Stimulated activated CD4-positive, alpha-beta T cell treated with anti-CD3 and anti-CD28 coated beads, Interleukin-1b, Interleukin-23, amount 100 ng/mL, for 1 hour (primary cell): ENCODE data around the gene METTL8.
"Not testable (repeated sequence)": the region's sequence is repeated elsewhere in the genome, so short reads cannot be mapped to it uniquely, and the experiment has no call there.

ENCODE experiments used
- DNase-seq, 2 donors: peaks; one replicate each; pipeline ENCODE4 v3.0.0-alpha.2; 2020; ENCODE audit warnings: low read depth in 2 of 2

METTL8 gene

DNA sequence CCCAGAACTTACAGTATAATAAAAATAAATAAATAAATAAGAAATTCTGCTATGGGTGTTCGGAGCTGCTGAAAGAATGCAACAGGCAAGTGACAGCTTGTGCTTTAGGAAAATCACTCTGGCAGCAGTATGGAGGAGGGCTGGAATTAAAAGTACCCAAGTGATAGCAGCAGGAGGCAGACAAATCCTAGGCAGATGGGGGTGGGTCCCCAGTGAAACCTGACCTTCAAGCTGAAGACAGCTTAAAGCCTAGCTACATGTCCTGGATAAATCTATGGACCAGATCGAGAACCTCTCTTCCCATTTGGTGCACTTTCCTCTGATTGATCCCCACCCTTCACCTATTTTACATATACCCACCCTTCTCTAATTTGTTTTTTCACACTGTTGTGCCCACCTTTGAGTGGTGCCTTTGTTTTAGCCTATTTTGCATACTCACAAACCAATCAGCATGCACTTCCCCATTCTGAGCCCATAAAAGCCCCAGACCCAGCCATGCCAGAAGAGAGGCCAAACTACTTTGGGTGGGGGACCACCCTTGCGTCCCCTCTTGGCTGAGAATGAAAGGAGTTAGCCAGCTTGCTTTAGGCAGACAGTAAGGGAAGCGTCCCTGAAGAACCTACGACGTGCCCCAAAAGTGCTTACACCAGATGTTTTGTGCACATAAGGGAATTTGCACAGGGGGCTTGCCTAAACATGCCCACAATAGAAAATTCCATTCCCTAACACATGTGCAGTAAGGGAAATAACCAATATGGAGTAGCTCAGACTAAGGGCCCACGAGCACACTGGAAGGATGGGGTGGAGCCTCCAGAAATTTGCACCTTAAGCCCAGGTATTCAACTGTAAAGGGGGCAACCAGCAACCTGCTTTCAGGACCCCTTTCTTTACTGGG, 3.0 kb downstream of the METTL8 start:
- no peak for DNase-seq

GRCh38 chr2:171422710-171423495, 10.9 kb downstream of the METTL8 start:
- DNase-seq: not testable (repeated sequence)

GRCh38 chr2:171420728-171421563, 12.8 kb downstream of the METTL8 start:
- DNase-seq: no peak

DNA sequence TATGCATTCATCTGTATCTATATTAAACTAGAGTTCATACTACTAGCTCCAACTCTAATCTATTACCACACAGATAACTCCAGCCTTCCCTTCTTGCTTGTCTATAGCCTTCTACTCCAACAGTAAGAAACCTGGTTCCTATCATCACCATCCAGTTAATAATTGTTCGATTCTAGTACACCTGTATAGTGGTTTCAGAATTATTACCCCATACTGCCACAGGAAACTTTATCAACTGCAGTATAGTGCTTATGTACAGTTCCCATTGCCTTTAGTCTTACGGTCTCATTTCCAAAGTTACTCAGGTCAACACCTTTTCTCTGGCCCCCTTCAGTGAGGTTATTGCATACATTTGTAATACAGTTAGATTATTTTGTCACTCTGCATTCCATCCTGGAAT, 14.5 kb downstream of the METTL8 start:
- no peak for DNase-seq

DNA sequence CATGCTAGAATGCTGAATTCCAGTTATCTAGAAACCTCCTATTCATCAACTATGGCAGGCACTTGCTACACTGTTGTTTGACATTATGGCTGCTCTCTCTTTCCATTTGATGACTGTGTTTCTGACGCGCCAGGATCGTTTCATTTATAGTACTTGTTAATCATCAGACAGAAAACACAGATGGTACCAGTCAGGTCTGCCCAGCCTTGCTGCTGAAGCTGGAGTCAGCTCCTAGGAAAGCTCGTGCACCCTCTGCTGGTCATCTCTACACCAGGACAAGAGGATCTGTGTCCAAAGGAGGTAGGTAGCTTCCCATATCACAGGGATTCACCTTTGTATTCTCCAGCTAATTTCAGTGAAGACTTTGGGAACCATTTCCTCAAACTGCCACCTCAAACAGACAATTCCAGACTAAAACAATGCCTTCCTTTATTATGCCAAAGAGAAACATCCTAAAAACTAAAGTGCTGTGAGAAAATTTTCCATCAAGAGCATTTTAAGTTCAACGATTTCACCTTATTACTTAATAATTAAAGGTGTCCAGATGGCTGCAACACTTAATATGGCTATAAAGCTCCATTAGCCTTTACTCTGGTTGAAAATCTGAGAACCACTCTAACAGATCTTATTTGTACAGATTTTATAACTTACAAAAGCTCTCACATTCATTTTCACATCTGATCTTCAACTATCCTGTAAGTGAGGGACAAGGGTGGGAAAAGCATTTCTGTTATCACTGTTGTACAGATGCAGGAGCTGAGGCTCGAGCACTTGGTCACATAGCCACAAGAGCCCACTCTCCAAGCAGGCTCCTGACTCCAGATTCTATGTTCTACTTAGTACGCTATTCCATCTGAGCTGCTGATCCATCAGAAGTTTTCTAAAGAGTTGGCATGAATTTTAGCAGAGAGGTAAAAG, 17.5 kb downstream of the METTL8 start:
- DNase-seq: peak; percentile 53 to 60

- not testable (repeated sequence) for DNase-seq
These were observed 19.1 kb downstream of the METTL8 start for GRCh38 chr2:171414645-171415044.

DNA sequence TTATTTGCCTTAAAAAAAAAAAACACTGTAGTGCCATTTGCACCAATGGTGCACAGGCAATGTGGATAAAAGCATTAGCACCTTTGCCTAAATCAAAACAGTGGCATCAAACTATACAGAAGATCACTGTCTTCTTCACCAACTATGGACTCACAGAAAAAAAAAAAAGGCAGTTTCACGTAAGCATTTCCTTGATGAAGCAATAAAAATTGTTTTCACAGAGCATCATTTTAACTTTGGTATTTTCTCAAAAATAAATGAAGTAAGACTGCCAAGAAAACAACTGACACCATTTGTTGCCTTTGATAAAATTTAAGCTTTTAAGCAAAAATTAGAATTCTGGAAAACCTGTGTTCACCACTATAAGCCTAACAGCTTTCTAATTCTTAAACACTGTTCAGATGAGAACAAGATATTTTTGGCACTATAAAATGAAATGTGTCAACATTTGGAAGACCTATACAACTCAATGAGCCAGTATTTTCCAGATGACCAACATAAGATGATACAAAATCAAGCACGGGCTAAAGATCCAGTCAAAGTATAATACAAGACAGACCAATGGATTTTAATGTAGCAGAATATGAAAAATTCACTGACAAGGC, 21.1 kb downstream of the METTL8 start:
- DNase-seq: no peak

- no peak for DNase-seq
These were observed 21.9 kb downstream of the METTL8 start for GRCh38 chr2:171411791-171412483.

GRCh38 chr2:171411214-171411613, 22.6 kb downstream of the METTL8 start:
- no peak for DNase-seq

GRCh38 chr2:171410624-171411023, 23.2 kb downstream of the METTL8 start:
- DNase-seq: no peak

DNA sequence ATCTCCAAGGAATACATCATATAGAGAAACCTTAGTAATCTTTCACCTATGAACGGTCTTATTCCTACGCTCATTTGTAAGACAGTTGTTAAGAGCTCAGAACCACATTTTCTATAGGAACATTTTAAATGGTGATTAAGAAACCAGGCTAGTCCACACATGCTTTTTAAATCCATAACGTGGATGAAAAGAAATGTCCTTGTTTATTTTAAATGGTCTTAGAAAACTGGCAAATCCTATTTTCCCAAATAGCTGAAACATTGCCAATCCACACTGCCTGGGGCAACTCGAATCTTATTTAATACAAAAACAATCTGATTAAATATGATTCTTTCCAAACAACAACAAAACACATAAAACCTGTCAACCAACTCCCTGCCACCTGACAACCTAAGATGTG, 23.7 kb downstream of the METTL8 start:
- DNase-seq: no peak

DNA sequence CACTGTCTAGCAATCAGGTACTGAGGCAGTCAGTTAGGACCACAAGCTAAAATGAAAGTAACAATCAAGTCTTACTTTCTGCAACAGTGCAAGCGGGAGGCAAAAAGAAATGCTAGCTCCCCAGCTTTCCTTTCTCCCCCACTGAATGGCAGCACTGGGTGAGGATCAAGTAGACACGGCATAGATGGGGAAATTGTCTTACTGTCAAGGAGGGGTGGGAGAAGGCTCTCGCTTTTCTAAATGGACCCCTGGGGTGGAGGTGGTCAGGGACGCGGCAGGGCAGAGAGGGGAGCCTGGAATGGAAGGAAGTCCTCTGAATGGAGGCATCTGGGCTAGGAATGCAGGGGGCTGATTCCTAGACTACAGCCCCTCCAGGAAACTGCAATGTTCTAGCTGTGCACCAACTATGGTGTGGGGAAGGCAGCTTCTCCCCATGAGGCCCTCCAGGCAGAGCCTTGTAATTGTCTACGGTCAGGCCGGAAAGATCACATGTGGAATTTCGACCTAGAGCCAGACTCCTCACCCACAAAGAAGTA, 24.3 kb downstream of the METTL8 start:
- no peak for DNase-seq

DNA sequence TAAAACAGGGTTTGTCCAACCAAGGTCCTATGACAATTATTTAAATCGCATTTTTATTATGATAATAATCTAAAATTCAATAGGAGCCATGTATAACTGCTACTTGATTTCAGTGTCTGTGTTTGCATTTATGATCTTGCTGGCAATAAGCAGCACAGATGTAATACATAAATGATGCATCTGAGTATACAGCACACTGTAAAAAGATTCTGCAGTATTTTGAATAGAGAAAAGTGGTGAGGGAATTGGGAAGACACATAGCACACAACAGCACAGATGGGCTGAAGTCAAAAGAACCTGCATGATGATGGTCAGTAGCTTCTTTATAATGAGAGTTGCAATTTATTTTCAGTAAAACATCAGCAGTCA, 26.1 kb downstream of the METTL8 start:
- DNase-seq: no peak

DNA sequence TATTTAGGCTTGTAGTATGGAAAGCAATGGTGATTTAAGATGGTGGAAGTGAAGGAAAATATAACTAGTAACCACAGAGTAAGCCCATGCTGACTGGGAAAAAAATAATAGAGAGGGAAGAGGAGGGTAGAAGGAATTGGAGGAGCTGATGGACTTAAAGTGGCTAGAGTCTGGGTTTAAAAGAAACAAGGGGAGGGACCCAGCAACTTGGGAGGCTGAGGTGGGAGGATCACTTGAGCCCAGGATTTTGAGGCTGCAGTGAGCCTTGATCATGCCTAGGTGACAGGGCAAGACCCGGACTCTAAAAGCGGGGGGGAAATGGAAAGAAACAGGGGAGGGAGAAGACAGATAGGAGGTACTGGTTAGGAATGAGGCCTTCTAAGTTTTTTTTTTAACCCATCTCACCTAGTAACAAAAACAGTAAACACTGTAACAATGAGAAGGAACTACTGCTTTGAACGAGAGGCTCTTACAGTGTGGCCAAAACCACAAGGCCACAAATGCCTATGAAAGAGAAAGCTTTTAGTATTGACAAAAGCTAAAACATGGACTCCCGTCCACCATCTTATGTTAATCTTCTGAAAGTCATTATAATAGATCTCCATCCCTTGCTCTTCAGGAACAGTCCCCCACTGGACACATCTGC, 26.6 kb downstream of the METTL8 start:
- DNase-seq: no peak

DNA sequence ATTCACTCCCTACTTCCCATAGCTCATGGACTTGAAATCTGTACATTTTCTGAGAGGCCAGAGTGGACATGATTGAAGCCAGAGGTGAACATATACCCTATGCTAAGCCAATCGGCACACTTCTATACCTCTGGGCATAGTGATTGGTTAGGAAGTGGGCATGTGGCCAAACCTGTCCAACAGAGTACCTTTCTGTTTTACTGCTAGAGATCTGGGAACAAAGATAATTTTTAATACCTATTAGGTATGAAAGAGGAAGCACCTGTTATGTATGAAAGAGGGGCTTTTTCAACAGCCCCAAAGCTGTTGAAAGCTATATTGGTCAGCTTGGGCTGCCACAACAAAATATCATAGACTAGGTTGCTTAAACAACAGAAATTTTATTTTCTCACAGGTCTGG, 27.7 kb downstream of the METTL8 start:
- no peak for DNase-seq

GRCh38 chr2:171405546-171405945, 28.2 kb downstream of the METTL8 start:
- no peak for DNase-seq

DNA sequence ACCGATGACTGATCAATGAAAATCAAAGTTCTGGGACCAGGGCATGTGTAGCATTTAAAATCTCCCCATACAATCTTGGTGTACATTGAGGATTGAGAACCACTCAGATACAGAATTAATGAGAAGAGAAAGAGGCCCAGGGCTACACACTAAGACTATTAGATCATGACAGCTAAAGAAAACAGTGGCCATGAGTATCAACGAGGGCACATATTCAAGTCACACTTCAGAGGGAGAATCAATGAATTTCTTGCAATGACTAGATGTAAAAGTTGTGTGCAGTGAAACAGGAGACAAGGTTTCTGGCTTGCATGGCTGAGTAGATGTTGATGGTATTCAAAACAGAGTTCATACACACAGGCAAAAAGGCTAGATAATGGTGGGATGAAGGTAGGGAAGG, 29.1 kb downstream of the METTL8 start:
- DNase-seq: no peak

- DNase-seq: no peak
These were observed 29.5 kb downstream of the METTL8 start for GRCh38 chr2:171404261-171404660.

DNA sequence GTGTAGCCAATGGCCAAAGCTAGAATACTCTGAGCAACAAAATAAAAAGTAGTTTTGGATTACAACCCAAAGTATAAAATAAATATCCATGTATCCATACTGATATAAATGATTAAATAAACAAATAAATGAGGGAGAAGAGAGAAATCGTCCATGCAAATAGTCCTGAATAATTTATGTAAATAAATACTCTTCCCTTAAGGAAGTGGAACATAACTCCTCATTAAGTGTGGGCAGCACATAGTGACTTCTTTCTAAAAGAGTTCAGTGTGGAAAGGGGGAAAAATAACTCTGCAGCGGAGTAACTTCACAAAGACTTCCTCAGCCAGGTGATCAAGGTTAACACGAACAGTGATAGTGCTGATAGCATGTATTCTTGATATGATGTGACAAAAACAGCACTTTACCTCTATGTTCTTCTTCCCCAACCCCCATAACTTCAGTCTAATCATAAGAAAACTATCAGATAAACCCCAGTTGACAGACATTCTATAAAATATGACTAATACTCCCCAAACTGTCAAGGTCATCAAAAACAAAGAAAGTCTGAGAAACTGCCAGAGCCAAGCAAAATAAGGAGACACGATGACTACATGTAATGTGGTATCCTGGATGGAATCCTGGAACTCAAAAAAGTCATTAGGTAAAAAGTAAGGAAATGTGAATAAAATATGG, 30.7 kb downstream of the METTL8 start:
- no peak for DNase-seq
